Prostate gland (tissue), 2 donors: Measurements from ENCODE around the gene SHISA7. TPM values are rescaled to one million over a fixed set of nuclear protein-coding genes. Genes with fewer than 3 reads are reported as not detected.

Experiments
- DNase-seq: peaks from one replicate; pipeline ENCODE4 v3.0.0-alpha.2; 2019; ENCODE audit warnings: low spot score
- H3K27ac ChIP-seq, 2 donors: fragments of 200-600 bp; sonication (generic); 2 replicates each; pipeline ENCODE4 v1.5.1; 2017 to 2019
- H3K27me3 ChIP-seq: fragments of 200-600 bp; sonication (generic); replicated peaks from 2 replicates; pipeline ENCODE4 v1.5.1; 2019; ENCODE audit not compliant: insufficient read depth
- H3K36me3 ChIP-seq, 2 donors: fragments of 200-600 bp; sonication (generic); 1 replicate in 1 of 2; 2 replicates in 1 of 2; pipeline versions ENCODE4 v1.5.1 to v1.8.1; 2017 to 2019
- H3K4me1 ChIP-seq: fragments of 200-600 bp; sonication (generic); replicated peaks from 2 replicates; pipeline ENCODE4 v1.5.1; 2019
- H3K4me3 ChIP-seq, 2 donors: fragments of 200-600 bp; sonication (generic); 2 replicates each; pipeline ENCODE4 v1.5.1; 2017 to 2019
- H3K9me3 ChIP-seq: fragments of 200-600 bp; sonication (generic); 2 replicates; pipeline ENCODE4 v1.5.1; 2017
- POLR2A ChIP-seq: fragments of 450-650 bp; IDR thresholded peaks from one replicate; pipeline ENCODE4 v1.6.1; 2016; ENCODE audit warnings: antibody characterized with exemption, mild to moderate bottlenecking
- POLR2AphosphoS5 ChIP-seq: sonication (generic); formaldehyde crosslinking; IDR thresholded peaks from one replicate; pipeline ENCODE4 v1.6.1; 2017; ENCODE audit warnings: antibody characterized with exemption
- WGBS: methylation state at CpG from one replicate; pipeline ENCODE4 v1.1.5; 2018; 5-methylcytosine and 5-hydroxymethylcytosine counted together
- intact Hi-C: fragments of 100-400 bp; cut with DNase I; formaldehyde crosslinking; loops from one replicate; pipeline ENCODE4 v1.14.2; 2022
- total RNA-seq, 2 donors: library from RNA; depleted of rRNA; stranded (reverse); fragments of >200 nt; gene quantifications; one replicate each; pipeline ENCODE4 v1.1.0, GENCODE V29; 2016
- TF ChIP-seq, protein P1 (sequence below), 4 experiments: fragments of 200-600 bp in 2 of 4; fragments of 450-650 bp in 2 of 4; sonication (generic) in 2 of 4; IDR thresholded peaks; 1 replicate in 3 of 4; 2 replicates in 1 of 4; pipeline ENCODE4 v1.5.1; 2016 to 2019; ENCODE audit warnings: antibody characterized with exemption in 4 of 4, mild to moderate bottlenecking in 2 of 4, moderate library complexity in 2 of 4

The SHISA7 gene
- total RNA-seq, 2 donors from 2014 or later, result not detected

DNA sequence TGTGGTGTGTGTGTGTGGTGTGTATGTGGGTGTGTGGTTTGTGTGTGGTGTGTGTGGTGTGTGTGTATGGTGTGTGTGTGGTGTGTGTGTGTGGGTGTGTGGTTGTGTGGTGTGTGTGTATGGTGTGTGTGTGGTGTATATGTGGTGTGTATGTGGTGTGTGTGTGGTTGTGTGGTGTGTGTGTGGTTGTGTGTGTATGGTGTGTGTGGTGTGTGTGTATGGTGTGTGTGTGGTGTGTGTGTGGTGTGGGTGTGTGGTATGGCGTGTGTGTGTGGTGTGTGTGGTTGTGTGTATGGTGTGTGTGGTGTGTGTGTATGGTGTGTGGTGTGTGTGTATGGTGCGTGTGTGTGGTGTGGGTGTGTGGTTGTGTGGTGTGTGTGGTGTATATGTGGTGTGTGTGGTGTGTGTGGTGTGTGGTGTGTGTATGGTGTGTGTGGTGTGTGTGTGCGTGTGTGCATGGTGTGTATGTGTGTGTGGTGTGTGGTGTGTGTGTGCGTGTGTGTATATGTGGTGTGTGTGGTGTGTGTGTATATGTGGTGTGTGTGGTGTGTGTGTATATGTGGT, 8.7 kb downstream of the SHISA7 start:
- Histone ChIP-seq H3K36me3 (no peaks in the 10 kb centered on the region), H3K27me3 (peaks cover 37% of the 10 kb centered on the region), H3K9me3 (no peaks in the 10 kb centered on the region), H3K4me3 (no peak overlapping the region), H3K27ac (no peak overlapping the region), H3K4me1 (no peaks in the 10 kb centered on the region)
- TF ChIP-seq POLR2AphosphoS5, result no peak
- TF ChIP-seq, protein P1, sequence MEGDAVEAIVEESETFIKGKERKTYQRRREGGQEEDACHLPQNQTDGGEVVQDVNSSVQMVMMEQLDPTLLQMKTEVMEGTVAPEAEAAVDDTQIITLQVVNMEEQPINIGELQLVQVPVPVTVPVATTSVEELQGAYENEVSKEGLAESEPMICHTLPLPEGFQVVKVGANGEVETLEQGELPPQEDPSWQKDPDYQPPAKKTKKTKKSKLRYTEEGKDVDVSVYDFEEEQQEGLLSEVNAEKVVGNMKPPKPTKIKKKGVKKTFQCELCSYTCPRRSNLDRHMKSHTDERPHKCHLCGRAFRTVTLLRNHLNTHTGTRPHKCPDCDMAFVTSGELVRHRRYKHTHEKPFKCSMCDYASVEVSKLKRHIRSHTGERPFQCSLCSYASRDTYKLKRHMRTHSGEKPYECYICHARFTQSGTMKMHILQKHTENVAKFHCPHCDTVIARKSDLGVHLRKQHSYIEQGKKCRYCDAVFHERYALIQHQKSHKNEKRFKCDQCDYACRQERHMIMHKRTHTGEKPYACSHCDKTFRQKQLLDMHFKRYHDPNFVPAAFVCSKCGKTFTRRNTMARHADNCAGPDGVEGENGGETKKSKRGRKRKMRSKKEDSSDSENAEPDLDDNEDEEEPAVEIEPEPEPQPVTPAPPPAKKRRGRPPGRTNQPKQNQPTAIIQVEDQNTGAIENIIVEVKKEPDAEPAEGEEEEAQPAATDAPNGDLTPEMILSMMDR (IDR thresholded peaks at IDR 0.05), result no peak
- no peak for TF ChIP-seq POLR2A
- DNase-seq, result no peak
- intact Hi-C loops, result no loop called here
- WGBS, result 85% methylated on average over 4 of the region's 4 CpGs

DNA sequence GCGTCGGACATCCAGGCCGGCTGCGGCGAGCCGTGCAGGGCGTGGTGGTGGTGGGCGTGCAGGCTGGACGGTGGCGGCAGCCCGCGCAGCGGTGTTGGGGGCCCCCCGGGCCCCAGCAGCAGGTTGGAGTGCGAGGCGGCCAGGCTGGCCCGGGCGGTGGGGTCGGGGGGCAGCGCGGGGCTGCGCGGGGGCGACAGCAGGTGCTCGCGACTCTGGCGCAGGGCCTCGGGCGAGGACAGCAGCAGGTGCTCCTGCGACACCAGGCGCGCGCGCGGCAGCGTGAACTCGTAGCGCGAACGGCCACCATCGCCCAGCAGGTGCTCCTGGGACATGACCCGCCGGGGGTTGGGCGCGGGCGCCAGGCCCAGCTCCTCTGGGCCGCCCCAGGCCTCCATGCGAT, 9.8 kb downstream of the SHISA7 start:
- no peaks in the 10 kb centered on the region for H3K4me1 ChIP-seq
- no peak overlapping the region for H3K27ac ChIP-seq
- H3K36me3 ChIP-seq, result no peaks in the 10 kb centered on the region
- no peaks in the 10 kb centered on the region for H3K9me3 ChIP-seq
- TF ChIP-seq, protein P1 (IDR thresholded peaks at IDR 0.05), result no peak
- TF ChIP-seq POLR2A (no peak), POLR2AphosphoS5 (no peak)
- DNase-seq, result no peak
- 2% methylated on average over 8 of the region's 48 CpGs for WGBS
- H3K4me3 ChIP-seq, result no peak overlapping the region
- peaks cover 30% of the 10 kb centered on the region for H3K27me3 ChIP-seq
- intact Hi-C loops, result no loop called here

DNA sequence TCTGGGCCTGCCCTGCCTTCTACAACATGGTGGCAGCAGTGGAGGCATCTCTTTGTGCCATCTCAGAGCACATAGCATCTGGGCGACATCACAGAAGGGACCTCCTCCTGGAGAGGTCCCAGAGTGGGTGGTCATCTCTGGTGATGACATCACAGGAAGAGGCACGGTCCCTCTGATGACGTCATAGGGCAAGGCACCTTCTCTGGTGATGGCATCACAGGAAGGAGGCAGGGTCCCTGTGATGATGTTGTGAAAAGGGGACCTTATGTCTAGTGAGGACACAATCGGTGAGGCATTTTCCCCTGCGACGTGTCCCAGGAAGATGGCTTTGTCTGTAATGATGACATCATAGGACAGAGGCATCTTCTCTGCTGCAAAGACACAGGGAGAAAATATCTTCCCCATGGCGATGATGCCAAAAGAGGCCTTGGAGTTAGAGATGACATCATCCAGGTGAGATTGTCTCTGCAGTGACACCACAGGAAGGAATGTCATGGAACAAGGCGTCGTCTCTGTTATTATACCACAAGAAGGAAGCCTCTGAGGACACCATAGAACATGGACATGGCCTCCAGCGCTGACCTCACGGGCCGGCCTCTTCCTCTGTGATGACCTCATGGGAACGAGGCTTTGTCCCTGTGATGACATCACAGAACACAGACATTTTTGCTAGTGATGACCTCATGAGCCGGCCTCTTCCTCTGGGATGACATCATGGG, 10.7 kb downstream of the SHISA7 start:
- no peaks in the 10 kb centered on the region for H3K9me3 ChIP-seq
- TF ChIP-seq POLR2A (no peak), POLR2AphosphoS5 (no peak)
- TF ChIP-seq, protein P1 (IDR thresholded peaks at IDR 0.05), result no peak
- peaks cover 26% of the 10 kb centered on the region for H3K27me3 ChIP-seq
- H3K36me3 ChIP-seq, result no peaks in the 10 kb centered on the region
- no peak overlapping the region for H3K27ac ChIP-seq
- intact Hi-C loops, result no loop called here
- WGBS, result 86% methylated on average over 14 of the region's 14 CpGs
- no peak overlapping the region for H3K4me3 ChIP-seq
- H3K4me1 ChIP-seq, result no peaks in the 10 kb centered on the region
- DNase-seq, result no peak

DNA sequence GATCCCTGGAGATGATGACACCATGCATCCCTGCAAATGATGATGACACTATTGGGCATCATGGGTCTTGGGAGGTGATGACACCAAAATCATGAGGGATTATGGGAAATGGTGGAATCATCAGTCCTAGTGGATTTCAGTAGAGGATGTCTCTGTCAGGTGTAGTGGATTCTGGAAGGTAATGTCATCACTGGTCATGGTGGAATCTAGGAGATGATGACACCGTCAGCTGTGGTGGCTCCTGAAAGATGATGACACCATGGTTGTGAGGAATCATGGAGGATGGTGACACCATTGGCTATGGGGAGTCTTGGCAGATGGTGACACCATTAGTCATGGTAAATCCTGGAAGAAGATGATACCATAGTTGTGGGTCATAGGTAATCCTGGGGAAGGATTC, 11.9 kb downstream of the SHISA7 start:
- intact Hi-C loops, result no loop called here
- Histone ChIP-seq H3K27me3 (peaks cover 26% of the 10 kb centered on the region), H3K27ac (no peak overlapping the region), H3K4me1 (no peaks in the 10 kb centered on the region), H3K9me3 (no peaks in the 10 kb centered on the region), H3K36me3 (no peaks in the 10 kb centered on the region), H3K4me3 (no peak overlapping the region)
- DNase-seq, result no peak
- no peak for TF ChIP-seq POLR2AphosphoS5
- WGBS, result 97% methylated on average over 1 of the region's 1 CpG

DNA sequence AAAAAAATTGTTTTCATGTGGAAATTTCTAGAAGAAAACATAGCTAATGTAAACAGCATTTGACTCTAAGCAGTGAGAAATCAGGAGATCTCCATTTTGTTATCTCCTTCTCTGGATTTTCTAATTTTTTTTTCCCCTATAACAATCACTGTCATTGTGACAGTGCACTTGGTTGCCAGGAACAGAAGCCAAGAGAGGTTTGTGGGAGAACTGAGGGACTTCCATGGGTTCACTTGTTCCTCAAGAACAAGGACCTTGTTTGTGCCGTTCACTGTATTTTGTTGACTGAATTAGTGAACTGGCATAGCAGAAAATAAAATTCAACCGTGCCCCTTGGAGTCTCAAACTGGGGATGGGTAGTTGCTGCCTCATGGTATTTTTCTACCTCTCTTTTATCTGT, 17.1 kb downstream of the SHISA7 start:
- H3K27ac ChIP-seq, result no peak overlapping the region
- no peaks in the 10 kb centered on the region for H3K4me1 ChIP-seq
- no peaks in the 10 kb centered on the region for H3K36me3 ChIP-seq
- peaks cover 7% of the 10 kb centered on the region for H3K27me3 ChIP-seq
- 51% methylated on average over 2 of the region's 2 CpGs for WGBS
- TF ChIP-seq, protein P1 (IDR thresholded peaks at IDR 0.05), result no peak
- no peak for TF ChIP-seq POLR2A
- TF ChIP-seq POLR2AphosphoS5, result no peak
- H3K9me3 ChIP-seq, result no peaks in the 10 kb centered on the region
- no peak for DNase-seq
- intact Hi-C loops, result no loop called here
- no peak overlapping the region for H3K4me3 ChIP-seq
